ENCODE data around the gene PI4KA.
"Not testable (repeated sequence)": the region's sequence is repeated elsewhere in the genome, so short reads cannot be mapped to it uniquely, and the experiment has no call there.

DNA sequence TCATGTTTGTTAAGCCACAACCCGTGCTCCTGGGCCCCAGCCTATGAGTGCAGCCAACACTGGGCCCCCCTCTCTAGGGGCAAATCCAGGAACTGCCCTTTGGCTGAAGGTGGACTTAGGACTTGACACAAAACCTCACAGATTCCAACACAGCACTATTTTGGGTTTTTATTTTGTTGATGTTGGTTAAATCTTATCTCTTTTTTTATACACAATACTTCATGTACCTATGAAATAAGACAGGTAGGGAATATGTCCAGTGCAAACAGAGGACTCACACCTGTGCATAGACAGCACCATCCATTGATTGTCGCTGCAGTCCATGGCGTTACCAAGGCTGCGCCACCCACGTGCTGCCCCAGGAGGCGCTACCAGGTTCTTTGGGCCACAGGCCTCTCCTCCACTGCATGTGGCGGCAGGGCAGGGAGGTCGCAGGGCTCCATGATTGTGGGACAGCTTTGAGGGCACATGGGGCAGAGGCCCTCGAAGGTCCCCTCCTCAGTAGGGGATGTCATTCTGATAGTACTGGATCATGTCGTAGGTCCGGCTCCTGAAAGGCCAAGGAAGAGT is 151.0 kb downstream of the PI4KA start:
- TF ChIP-seq, protein P1, sequence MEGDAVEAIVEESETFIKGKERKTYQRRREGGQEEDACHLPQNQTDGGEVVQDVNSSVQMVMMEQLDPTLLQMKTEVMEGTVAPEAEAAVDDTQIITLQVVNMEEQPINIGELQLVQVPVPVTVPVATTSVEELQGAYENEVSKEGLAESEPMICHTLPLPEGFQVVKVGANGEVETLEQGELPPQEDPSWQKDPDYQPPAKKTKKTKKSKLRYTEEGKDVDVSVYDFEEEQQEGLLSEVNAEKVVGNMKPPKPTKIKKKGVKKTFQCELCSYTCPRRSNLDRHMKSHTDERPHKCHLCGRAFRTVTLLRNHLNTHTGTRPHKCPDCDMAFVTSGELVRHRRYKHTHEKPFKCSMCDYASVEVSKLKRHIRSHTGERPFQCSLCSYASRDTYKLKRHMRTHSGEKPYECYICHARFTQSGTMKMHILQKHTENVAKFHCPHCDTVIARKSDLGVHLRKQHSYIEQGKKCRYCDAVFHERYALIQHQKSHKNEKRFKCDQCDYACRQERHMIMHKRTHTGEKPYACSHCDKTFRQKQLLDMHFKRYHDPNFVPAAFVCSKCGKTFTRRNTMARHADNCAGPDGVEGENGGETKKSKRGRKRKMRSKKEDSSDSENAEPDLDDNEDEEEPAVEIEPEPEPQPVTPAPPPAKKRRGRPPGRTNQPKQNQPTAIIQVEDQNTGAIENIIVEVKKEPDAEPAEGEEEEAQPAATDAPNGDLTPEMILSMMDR (IDR thresholded peaks at IDR 0.05): not testable (repeated sequence)
- TF ChIP-seq POLR2A (IDR thresholded peaks at IDR 0.05): not testable (repeated sequence)

Data from tibial nerve (tissue), 3 donors.